Measurements from ENCODE around the gene RAPH1.

DNA sequence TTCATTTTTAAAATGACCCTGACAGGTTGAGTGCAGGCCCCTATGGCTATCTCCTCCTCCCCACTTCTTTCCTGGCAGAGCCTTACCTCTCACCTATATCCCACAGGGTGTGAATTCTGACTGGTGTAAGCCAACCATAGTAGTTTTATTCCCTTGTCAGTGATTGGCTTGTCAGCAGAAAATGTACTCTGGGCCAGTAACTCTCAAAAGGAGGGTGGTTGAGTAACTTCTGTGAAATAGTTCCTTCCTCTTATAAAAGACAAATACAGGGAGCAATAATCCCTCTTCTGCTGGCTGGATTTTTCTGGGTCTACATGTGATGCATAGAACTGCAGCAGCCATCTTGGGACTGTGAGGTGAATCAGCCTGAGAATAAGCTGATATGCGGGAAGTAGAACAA lies 83.4 kb downstream of the RAPH1 start:
- TF ChIP-seq, protein P1, sequence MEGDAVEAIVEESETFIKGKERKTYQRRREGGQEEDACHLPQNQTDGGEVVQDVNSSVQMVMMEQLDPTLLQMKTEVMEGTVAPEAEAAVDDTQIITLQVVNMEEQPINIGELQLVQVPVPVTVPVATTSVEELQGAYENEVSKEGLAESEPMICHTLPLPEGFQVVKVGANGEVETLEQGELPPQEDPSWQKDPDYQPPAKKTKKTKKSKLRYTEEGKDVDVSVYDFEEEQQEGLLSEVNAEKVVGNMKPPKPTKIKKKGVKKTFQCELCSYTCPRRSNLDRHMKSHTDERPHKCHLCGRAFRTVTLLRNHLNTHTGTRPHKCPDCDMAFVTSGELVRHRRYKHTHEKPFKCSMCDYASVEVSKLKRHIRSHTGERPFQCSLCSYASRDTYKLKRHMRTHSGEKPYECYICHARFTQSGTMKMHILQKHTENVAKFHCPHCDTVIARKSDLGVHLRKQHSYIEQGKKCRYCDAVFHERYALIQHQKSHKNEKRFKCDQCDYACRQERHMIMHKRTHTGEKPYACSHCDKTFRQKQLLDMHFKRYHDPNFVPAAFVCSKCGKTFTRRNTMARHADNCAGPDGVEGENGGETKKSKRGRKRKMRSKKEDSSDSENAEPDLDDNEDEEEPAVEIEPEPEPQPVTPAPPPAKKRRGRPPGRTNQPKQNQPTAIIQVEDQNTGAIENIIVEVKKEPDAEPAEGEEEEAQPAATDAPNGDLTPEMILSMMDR (IDR thresholded peaks at IDR 0.05), result no peak
- TF ChIP-seq POLR2A (IDR thresholded peaks at IDR 0.05) (no peak), EP300 (IDR thresholded peaks at IDR 0.05) (no peak), POLR2AphosphoS5 (IDR thresholded peaks at IDR 0.05) (no peak)
